Esophagus muscularis mucosa (tissue), 4 donors: ENCODE measurements around the gene RAB44. TPM values are rescaled to one million over a fixed set of nuclear protein-coding genes. Genes with fewer than 3 reads are reported as not detected.

Experiments
- DNase-seq: peaks from one replicate; pipeline ENCODE4 v3.0.0-alpha.2; 2017; ENCODE audit errors: extremely low spot score
- H3K27ac ChIP-seq, 4 donors: fragments of 200-600 bp; sonication (generic); replicated peaks in 1 of 4; 1 replicate in 3 of 4; 2 replicates in 1 of 4; pipeline ENCODE4 v1.5.1; 2016 to 2019; ENCODE audit warnings: mild to moderate bottlenecking in 1 of 4
- H3K27me3 ChIP-seq, 4 donors: fragments of 200-600 bp; sonication (generic); one replicate each; pipeline versions ENCODE4 v1.5.1 to v1.6.0; 2016 to 2019
- H3K36me3 ChIP-seq, 4 donors: fragments of 200-600 bp; sonication (generic); one replicate each; pipeline ENCODE4 v1.5.1; 2016 to 2019
- H3K4me1 ChIP-seq, 4 donors: fragments of 200-600 bp; sonication (generic); one replicate each; pipeline ENCODE4 v1.5.1; 2016 to 2019
- H3K4me3 ChIP-seq, 4 donors: fragments of 200-600 bp; sonication (generic); 1 replicate in 2 of 4; 2 replicates in 2 of 4; pipeline ENCODE4 v1.5.1; 2016 to 2019; ENCODE audit warnings: mild to moderate bottlenecking in 4 of 4, moderate library complexity in 1 of 4
- H3K9me3 ChIP-seq, 4 donors: fragments of 200-600 bp; sonication (generic); 1 replicate in 3 of 4; 2 replicates in 1 of 4; pipeline ENCODE4 v1.5.1; 2016 to 2019
- EP300 ChIP-seq: sonication (generic); formaldehyde crosslinking; IDR thresholded peaks from one replicate; pipeline ENCODE4 v1.6.1; 2017; ENCODE audit warnings: antibody characterized with exemption
- POLR2A ChIP-seq: fragments of 450-650 bp; IDR thresholded peaks from one replicate; pipeline ENCODE4 v1.6.1; 2017; ENCODE audit warnings: antibody characterized with exemption, moderate library complexity, mild to moderate bottlenecking, low read depth
- POLR2AphosphoS5 ChIP-seq, 2 donors: sonication (generic); formaldehyde crosslinking; IDR thresholded peaks; one replicate each; pipeline ENCODE4 v1.6.1; 2017; ENCODE audit warnings: antibody characterized with exemption in 2 of 2
- WGBS: methylation state at CpG from one replicate; pipeline ENCODE4 v1.1.5; 2018; 5-methylcytosine and 5-hydroxymethylcytosine counted together
- intact Hi-C: fragments of 100-400 bp; cut with DNase I; formaldehyde crosslinking; loops from one replicate; pipeline ENCODE4 v1.15.1; 2023
- total RNA-seq, 4 donors: library from RNA; depleted of rRNA; stranded (reverse); fragments of >200 nt; gene quantifications; one replicate each; pipeline versions ENCODE4 v1.1.0 to v1.2.1, GENCODE V29; 2016
- TF ChIP-seq, protein P1 (sequence below), 3 experiments: fragments of 200-600 bp in 2 of 3; fragments of 450-650 bp in 1 of 3; sonication (generic) in 2 of 3; IDR thresholded peaks; one replicate each; pipeline ENCODE4 v1.5.1; 2017 to 2019; ENCODE audit warnings: antibody characterized with exemption in 3 of 3, mild to moderate bottlenecking in 2 of 3, moderate library complexity in 1 of 3

RAB44 gene
- total RNA-seq, 4 donors from 2014 or later, result 0.19 to 1.5 (median 0.94) TPM

DNA sequence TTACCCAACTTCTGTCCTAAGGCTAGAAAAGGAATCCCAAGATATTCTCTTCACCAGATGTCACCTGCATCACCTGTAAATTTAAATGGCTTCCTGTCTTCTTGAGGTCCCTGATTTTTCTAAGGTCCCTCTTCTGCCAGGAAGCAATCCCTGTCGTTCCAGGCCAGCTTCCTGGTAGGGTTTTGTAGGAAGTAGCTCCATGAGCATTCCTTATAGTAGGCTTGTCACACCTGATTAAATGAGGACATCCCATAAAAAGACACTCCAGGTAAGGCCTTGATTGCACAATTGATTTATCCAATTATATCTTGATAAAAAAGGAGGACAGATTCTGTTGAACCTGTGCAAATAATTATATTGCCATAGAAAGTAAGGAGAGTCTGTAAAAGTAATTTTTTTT is 8.7 kb downstream of the RAB44 start:
- Histone ChIP-seq H3K9me3 (no peaks in the 10 kb centered on the region), H3K4me3 (no peak overlapping the region), H3K27me3 (no peaks in the 10 kb centered on the region), H3K36me3 (no peaks in the 10 kb centered on the region), H3K4me1 (no peaks in the 10 kb centered on the region), H3K27ac (no peak overlapping the region)
- intact Hi-C loops, result no loop called here
- 89% methylated on average over 1 of the region's 1 CpG for WGBS
- no peak for TF ChIP-seq EP300
- TF ChIP-seq POLR2A, result no peak
- TF ChIP-seq POLR2AphosphoS5 (IDR thresholded peaks at IDR 0.05), result no peak
- TF ChIP-seq, protein P1, sequence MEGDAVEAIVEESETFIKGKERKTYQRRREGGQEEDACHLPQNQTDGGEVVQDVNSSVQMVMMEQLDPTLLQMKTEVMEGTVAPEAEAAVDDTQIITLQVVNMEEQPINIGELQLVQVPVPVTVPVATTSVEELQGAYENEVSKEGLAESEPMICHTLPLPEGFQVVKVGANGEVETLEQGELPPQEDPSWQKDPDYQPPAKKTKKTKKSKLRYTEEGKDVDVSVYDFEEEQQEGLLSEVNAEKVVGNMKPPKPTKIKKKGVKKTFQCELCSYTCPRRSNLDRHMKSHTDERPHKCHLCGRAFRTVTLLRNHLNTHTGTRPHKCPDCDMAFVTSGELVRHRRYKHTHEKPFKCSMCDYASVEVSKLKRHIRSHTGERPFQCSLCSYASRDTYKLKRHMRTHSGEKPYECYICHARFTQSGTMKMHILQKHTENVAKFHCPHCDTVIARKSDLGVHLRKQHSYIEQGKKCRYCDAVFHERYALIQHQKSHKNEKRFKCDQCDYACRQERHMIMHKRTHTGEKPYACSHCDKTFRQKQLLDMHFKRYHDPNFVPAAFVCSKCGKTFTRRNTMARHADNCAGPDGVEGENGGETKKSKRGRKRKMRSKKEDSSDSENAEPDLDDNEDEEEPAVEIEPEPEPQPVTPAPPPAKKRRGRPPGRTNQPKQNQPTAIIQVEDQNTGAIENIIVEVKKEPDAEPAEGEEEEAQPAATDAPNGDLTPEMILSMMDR (IDR thresholded peaks at IDR 0.05), result no peak
- no peak for DNase-seq

DNA sequence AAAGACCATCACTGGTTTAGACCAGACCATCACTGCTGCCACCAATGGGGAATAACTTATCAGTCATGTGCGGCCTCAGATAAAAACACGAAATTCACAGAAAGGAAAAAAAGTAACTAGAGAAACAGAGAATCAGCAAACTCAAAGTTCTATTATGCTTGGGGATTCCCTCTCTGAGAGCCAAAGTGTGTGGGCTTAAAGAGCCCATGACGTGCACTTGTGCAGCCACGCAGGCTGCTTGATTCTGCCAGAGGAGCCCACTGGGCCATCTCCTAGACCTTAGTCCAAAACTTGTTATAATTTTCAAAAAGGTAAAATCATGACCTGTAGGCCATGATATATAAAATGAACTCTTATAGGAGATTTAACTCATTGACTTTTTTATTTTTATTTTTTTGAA is 15.2 kb downstream of the RAB44 start:
- peaks cover 0 to 10% (median 0%) of the 10 kb centered on the region in 4 donors for H3K27me3 ChIP-seq
- intact Hi-C loops, result no loop called here
- no peak overlapping the region for H3K4me3 ChIP-seq
- WGBS, result 89% methylated on average over 4 of the region's 4 CpGs
- H3K4me1 ChIP-seq, result no peaks in the 10 kb centered on the region
- DNase-seq, result no peak
- H3K36me3 ChIP-seq, result no peaks in the 10 kb centered on the region
- no peak overlapping the region for H3K27ac ChIP-seq
- TF ChIP-seq, protein P1 (IDR thresholded peaks at IDR 0.05), result no peak
- TF ChIP-seq POLR2A (no peak), POLR2AphosphoS5 (IDR thresholded peaks at IDR 0.05) (no peak), EP300 (no peak)
- H3K9me3 ChIP-seq, result no peaks in the 10 kb centered on the region

DNA sequence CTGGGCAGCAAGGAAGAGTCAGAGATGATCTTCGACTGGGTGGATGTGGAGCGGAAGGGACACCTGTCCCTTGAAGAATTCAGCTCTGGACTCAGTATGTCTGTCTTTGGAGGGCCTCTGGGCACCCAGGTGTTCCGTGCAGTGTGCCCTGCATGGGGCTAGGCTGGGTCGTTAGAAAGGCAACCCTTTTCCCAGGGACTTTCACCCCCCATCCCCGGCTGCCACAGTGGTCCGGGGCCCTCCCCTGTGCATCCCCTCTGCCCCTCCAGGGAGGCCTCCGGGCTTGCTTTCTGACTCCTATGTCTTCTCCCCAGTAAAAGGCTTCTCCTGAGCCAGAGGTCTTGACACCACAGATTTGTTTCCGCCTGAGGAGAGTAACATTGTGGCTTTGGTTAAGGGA is 16.2 kb downstream of the RAB44 start:
- H3K4me1 ChIP-seq, result no peaks in the 10 kb centered on the region
- no peak overlapping the region for H3K27ac ChIP-seq
- no peak for DNase-seq
- H3K9me3 ChIP-seq, result no peaks in the 10 kb centered on the region
- H3K36me3 ChIP-seq, result no peaks in the 10 kb centered on the region
- no peak for TF ChIP-seq POLR2AphosphoS5 (IDR thresholded peaks at IDR 0.05)
- TF ChIP-seq, protein P1 (IDR thresholded peaks at IDR 0.05), result no peak
- TF ChIP-seq EP300, result no peak
- no peak for TF ChIP-seq POLR2A
- H3K27me3 ChIP-seq, result peaks cover 0 to 10% (median 0%) of the 10 kb centered on the region in 4 donors
- WGBS, result 98% methylated on average over 5 of the region's 8 CpGs
- intact Hi-C loops, result no loop called here
- no peak overlapping the region for H3K4me3 ChIP-seq

DNA sequence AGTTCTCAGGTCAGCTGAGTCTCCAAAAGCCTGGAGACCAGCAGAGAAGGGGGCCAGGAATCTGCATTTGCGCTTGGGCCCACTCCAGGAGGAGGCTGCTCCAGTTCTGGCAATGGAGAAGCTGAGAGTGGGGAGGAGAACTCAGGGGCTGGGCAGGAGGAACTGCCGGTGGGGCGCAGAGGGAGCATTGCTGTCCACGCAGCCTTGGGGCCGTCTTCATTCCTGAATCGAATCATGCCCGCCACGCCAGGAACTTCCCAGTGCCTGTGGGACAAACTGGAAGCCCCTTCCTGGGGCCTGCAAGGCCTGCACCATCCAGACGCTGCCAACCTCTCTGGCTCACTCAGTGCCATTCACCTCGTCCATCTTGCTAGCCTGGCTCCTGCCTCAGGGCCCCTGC is 16.9 kb downstream of the RAB44 start:
- intact Hi-C loops, result no loop called here
- TF ChIP-seq POLR2AphosphoS5 (IDR thresholded peaks at IDR 0.05), result no peak
- TF ChIP-seq POLR2A, result no peak
- TF ChIP-seq EP300, result no peak
- TF ChIP-seq, protein P1 (IDR thresholded peaks at IDR 0.05), result no peak
- Histone ChIP-seq H3K27ac (no peak overlapping the region), H3K4me3 (no peak overlapping the region), H3K27me3 (peaks cover 0 to 10% (median 0%) of the 10 kb centered on the region in 4 donors), H3K9me3 (no peaks in the 10 kb centered on the region), H3K4me1 (no peaks in the 10 kb centered on the region), H3K36me3 (no peaks in the 10 kb centered on the region)
- 96% methylated on average over 4 of the region's 10 CpGs for WGBS
- no peak for DNase-seq

DNA sequence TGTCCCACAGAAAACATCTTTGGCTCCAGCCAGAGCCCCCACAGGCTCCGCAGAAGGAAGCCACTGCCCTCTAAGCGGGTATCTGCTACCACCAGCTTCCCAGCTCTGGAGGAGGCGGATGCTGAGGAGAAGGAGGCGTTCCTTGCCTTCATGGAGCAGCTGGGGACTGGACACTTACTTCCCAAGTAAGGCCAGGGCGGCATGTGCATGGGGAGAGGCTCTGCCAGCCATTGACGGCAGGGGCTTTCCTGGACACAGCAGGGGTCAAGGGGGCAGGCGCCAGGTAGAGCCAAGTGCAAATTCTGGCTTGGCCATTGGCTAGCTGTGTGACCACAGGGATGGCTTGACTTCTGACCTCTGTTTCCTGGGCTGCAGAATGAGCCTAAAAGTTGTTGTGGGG is 17.8 kb downstream of the RAB44 start:
- TF ChIP-seq POLR2AphosphoS5 (IDR thresholded peaks at IDR 0.05) (no peak), POLR2A (no peak), EP300 (no peak)
- TF ChIP-seq, protein P1 (IDR thresholded peaks at IDR 0.05), result no peak
- DNase-seq, result no peak
- intact Hi-C loops, result no loop called here
- Histone ChIP-seq H3K9me3 (no peaks in the 10 kb centered on the region), H3K36me3 (no peaks in the 10 kb centered on the region), H3K4me1 (no peaks in the 10 kb centered on the region), H3K27ac (no peak overlapping the region), H3K4me3 (no peak overlapping the region), H3K27me3 (peaks cover 0 to 10% (median 0%) of the 10 kb centered on the region in 4 donors)
- WGBS, result 89% methylated on average over 6 of the region's 7 CpGs
